GM23338 (cell line): Measurements from ENCODE around the gene DOCK4. TPM values are rescaled to one million over a fixed set of nuclear protein-coding genes. Genes with fewer than 3 reads are reported as not detected.

ENCODE experiments used
- ATAC-seq: fragments of 200-7000 bp; cut with Tn5 transposase; 3 replicates; pipeline ENCODE4 v1.9.1; 2020
- DNase-seq: peaks from one replicate; pipeline ENCODE4 v3.0.0-alpha.2; 2015; ENCODE audit warnings: low spot score
- H2AFZ ChIP-seq: fragments of 200-600 bp; sonication (generic); 2 replicates; pipeline ENCODE4 v1.8.0; 2016; ENCODE audit warnings: antibody characterized with exemption, mild to moderate bottlenecking, moderate library complexity
- H3F3A ChIP-seq: fragments of 200-600 bp; sonication (generic); replicated peaks from 2 replicates; pipeline ENCODE4 v1.8.0; 2017; ENCODE audit warnings: antibody characterized with exemption, mixed run types, low read depth
- H3K27ac ChIP-seq: fragments of 200-600 bp; sonication (generic); 2 replicates; pipeline ENCODE4 v1.6.1; 2016; ENCODE audit warnings: low read depth
- H3K27me3 ChIP-seq: fragments of 200-600 bp; sonication (generic); 2 replicates; pipeline ENCODE4 v1.8.0; 2016; ENCODE audit warnings: mild to moderate bottlenecking, mixed run types, moderate library complexity; ENCODE audit not compliant: insufficient read depth
- H3K36me3 ChIP-seq: fragments of 200-600 bp; sonication (generic); 2 replicates; pipeline ENCODE4 v1.8.0; 2016; ENCODE audit warnings: mild to moderate bottlenecking; ENCODE audit not compliant: insufficient read depth
- H3K4me1 ChIP-seq: fragments of 200-600 bp; sonication (generic); 2 replicates; pipeline ENCODE4 v1.8.0; 2016; ENCODE audit warnings: mild to moderate bottlenecking, moderate library complexity; ENCODE audit not compliant: insufficient read depth
- H3K4me2 ChIP-seq: fragments of 200-600 bp; sonication (generic); 2 replicates; pipeline ENCODE4 v1.7.1; 2017; ENCODE audit warnings: mixed run types
- H3K4me3 ChIP-seq: fragments of 200-600 bp; sonication (generic); 2 replicates; pipeline ENCODE4 v1.6.1; 2016; ENCODE audit warnings: mixed run types
- H3K79me2 ChIP-seq: fragments of 200-600 bp; sonication (generic); replicated peaks from 2 replicates; pipeline ENCODE4 v1.8.0; 2017; ENCODE audit warnings: mild to moderate bottlenecking; ENCODE audit not compliant: insufficient read depth
- H3K9me2 ChIP-seq: fragments of 200-600 bp; sonication (generic); 2 replicates; pipeline ENCODE4 v1.8.0; 2017; ENCODE audit not compliant: insufficient read depth
- H4K20me1 ChIP-seq: fragments of 200-600 bp; sonication (generic); replicated peaks from 2 replicates; pipeline ENCODE4 v1.8.0; 2017; ENCODE audit warnings: mild to moderate bottlenecking; ENCODE audit not compliant: insufficient read depth
- H3K27ac Mint-ChIP-seq: 2 replicates; pipeline ENCODE4 v1.8.0; 2020; ENCODE audit warnings: inconsistent platforms, mild to moderate bottlenecking, moderate library complexity, mixed read lengths
- H3K27me3 Mint-ChIP-seq: 3 replicates; pipeline ENCODE4 v1.8.0; 2022; ENCODE audit warnings: low read depth, mild to moderate bottlenecking, moderate library complexity, mixed read lengths, inconsistent platforms; ENCODE audit not compliant: insufficient read depth, poor library complexity
- H3K36me3 Mint-ChIP-seq: 3 replicates; pipeline ENCODE4 v1.8.0; 2021; ENCODE audit warnings: low read depth, mild to moderate bottlenecking, inconsistent platforms, moderate library complexity, mixed read lengths
- H3K4me1 Mint-ChIP-seq: 3 replicates; pipeline ENCODE4 v1.8.0; 2020; ENCODE audit warnings: mild to moderate bottlenecking, inconsistent platforms, mixed read lengths
- H3K4me3 Mint-ChIP-seq: 3 replicates; pipeline ENCODE4 v1.8.0; 2021; ENCODE audit warnings: moderate library complexity, mild to moderate bottlenecking, inconsistent platforms, mixed read lengths
- H3K9me3 Mint-ChIP-seq: 3 replicates; pipeline ENCODE4 v1.8.0; 2020; ENCODE audit warnings: moderate library complexity, mild to moderate bottlenecking, inconsistent platforms, mixed read lengths
- EZH2 ChIP-seq: fragments of 200-600 bp; sonication (generic); IDR thresholded peaks from one replicate; pipeline ENCODE4 v1.8.0; 2017; ENCODE audit warnings: antibody characterized with exemption, mild to moderate bottlenecking, low read depth; ENCODE audit not compliant: unreplicated experiment
- EZH2phosphoT487 ChIP-seq: fragments of 200-600 bp; sonication (generic); IDR thresholded peaks from one replicate; pipeline ENCODE4 v1.8.1; 2018; ENCODE audit warnings: antibody characterized with exemption; ENCODE audit not compliant: unreplicated experiment
- NANOG ChIP-seq: IDR thresholded peaks from 2 replicates; pipeline ENCODE4 v1.6.1; 2016; ENCODE audit warnings: antibody characterized with exemption, borderline replicate concordance
- STAT1 ChIP-seq: IDR thresholded peaks from one replicate; pipeline ENCODE4 v1.6.1; 2016; ENCODE audit warnings: antibody characterized with exemption; ENCODE audit not compliant: unreplicated experiment
- ZNF331 ChIP-seq: fragments of 250-450 bp; sonication (Bioruptor Pico); IDR thresholded peaks from 2 replicates; pipeline ENCODE4 v1.5.0; 2020; ENCODE audit warnings: low read depth, mild to moderate bottlenecking, moderate library complexity
- polyA plus RNA-seq: library from polyadenylated mRNA; unstranded; fragments of >200 nt; fragmentation: Nextera tagmentation; extraction: Ambion mirVana; gene quantifications from 2 replicates; pipeline ENCODE4 v1.2.1, GENCODE V29; 2016
- total RNA-seq: library from RNA; depleted of rRNA; stranded (reverse); fragments of >200 nt; shearing (Covaris generic); gene quantifications from 2 replicates; pipeline ENCODE4 v1.2.3, GENCODE V29; 2014
- TF ChIP-seq, protein P1 (sequence below): fragments of 250-450 bp; sonication (Bioruptor Pico); IDR thresholded peaks from 2 replicates; pipeline ENCODE4 v1.5.0; 2020; ENCODE audit warnings: mild to moderate bottlenecking, moderate library complexity
- TF ChIP-seq, protein P2 (sequence below): IDR thresholded peaks from one replicate; pipeline ENCODE4 v1.6.1; 2018; ENCODE audit warnings: antibody characterized with exemption; ENCODE audit not compliant: unreplicated experiment
- TF ChIP-seq, protein P3 (sequence below): IDR thresholded peaks from 2 replicates; pipeline ENCODE4 v1.6.1; 2016; ENCODE audit warnings: antibody characterized with exemption

DOCK4 gene
- total and polyA plus RNA-seq, 2 experiments from 2014 or later, result 6.3 to 33.8 TPM

DNA sequence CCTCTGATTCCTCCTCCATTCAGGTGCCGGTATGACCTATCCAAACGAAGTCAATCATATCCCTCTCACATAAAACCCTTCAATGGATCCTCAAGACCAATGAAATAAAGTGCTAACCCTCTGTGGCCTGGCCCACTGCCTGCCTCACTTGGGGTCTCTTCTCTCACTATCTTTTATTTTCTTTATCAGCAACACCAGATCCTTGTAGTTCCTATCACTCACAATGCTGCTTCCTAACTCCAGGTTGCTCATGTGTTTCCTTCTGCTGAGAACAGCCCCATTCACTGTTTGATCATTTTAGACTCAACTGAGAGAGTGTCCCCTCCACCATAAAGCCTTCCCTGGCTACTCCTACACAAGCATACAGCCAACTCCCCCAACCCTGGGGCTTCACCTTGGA is 180.6 kb downstream of the DOCK4 start:
- Mint-ChIP-seq H3K4me1 (peaks cover 37% of the 10 kb centered on the region), H3K4me3 (no peak overlapping the region), H3K27me3 (peaks cover 2% of the 10 kb centered on the region), H3K36me3 (no peaks in the 10 kb centered on the region), H3K27ac (peak overlapping the region; percentile 64), H3K9me3 (no peaks in the 10 kb centered on the region)
- H3K4me2 ChIP-seq, result no peak overlapping the region
- no peak for ATAC-seq
- no peaks in the 10 kb centered on the region for H3K36me3 ChIP-seq
- no peaks in the 10 kb centered on the region for H3F3A ChIP-seq
- H3K4me1 ChIP-seq, result peaks cover 15% of the 10 kb centered on the region
- no peaks in the 10 kb centered on the region for H3K9me2 ChIP-seq
- no peaks in the 10 kb centered on the region for H4K20me1 ChIP-seq
- H2AFZ ChIP-seq, result no peak overlapping the region
- peaks cover 20% of the 10 kb centered on the region for H3K79me2 ChIP-seq
- H3K27me3 ChIP-seq, result no peaks in the 10 kb centered on the region
- no peak for DNase-seq
- H3K27ac ChIP-seq, result no peak overlapping the region
- no peak for TF ChIP-seq EZH2
- TF ChIP-seq NANOG, result no peak
- TF ChIP-seq, protein P1, sequence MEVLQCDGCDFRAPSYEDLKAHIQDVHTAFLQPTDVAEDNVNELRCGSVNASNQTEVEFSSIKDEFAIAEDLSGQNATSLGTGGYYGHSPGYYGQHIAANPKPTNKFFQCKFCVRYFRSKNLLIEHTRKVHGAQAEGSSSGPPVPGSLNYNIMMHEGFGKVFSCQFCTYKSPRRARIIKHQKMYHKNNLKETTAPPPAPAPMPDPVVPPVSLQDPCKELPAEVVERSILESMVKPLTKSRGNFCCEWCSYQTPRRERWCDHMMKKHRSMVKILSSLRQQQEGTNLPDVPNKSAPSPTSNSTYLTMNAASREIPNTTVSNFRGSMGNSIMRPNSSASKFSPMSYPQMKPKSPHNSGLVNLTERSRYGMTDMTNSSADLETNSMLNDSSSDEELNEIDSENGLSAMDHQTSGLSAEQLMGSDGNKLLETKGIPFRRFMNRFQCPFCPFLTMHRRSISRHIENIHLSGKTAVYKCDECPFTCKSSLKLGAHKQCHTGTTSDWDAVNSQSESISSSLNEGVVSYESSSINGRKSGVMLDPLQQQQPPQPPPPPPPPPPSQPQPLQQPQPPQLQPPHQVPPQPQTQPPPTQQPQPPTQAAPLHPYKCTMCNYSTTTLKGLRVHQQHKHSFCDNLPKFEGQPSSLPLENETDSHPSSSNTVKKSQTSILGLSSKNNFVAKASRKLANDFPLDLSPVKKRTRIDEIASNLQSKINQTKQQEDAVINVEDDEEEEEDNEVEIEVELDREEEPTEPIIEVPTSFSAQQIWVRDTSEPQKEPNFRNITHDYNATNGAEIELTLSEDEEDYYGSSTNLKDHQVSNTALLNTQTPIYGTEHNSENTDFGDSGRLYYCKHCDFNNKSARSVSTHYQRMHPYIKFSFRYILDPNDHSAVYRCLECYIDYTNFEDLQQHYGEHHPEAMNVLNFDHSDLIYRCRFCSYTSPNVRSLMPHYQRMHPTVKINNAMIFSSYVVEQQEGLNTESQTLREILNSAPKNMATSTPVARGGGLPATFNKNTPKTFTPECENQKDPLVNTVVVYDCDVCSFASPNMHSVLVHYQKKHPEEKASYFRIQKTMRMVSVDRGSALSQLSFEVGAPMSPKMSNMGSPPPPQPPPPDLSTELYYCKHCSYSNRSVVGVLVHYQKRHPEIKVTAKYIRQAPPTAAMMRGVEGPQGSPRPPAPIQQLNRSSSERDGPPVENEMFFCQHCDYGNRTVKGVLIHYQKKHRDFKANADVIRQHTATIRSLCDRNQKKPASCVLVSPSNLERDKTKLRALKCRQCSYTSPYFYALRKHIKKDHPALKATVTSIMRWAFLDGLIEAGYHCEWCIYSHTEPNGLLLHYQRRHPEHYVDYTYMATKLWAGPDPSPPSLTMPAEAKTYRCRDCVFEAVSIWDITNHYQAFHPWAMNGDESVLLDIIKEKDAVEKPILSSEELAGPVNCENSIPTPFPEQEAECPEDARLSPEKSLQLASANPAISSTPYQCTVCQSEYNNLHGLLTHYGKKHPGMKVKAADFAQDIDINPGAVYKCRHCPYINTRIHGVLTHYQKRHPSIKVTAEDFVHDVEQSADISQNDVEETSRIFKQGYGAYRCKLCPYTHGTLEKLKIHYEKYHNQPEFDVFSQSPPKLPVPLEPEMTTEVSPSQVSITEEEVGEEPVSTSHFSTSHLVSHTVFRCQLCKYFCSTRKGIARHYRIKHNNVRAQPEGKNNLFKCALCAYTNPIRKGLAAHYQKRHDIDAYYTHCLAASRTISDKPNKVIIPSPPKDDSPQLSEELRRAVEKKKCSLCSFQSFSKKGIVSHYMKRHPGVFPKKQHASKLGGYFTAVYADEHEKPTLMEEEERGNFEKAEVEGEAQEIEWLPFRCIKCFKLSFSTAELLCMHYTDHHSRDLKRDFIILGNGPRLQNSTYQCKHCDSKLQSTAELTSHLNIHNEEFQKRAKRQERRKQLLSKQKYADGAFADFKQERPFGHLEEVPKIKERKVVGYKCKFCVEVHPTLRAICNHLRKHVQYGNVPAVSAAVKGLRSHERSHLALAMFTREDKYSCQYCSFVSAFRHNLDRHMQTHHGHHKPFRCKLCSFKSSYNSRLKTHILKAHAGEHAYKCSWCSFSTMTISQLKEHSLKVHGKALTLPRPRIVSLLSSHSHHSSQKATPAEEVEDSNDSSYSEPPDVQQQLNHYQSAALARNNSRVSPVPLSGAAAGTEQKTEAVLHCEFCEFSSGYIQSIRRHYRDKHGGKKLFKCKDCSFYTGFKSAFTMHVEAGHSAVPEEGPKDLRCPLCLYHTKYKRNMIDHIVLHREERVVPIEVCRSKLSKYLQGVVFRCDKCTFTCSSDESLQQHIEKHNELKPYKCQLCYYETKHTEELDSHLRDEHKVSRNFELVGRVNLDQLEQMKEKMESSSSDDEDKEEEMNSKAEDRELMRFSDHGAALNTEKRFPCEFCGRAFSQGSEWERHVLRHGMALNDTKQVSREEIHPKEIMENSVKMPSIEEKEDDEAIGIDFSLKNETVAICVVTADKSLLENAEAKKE (CRISPR knock-in tag), result no peak
- TF ChIP-seq EZH2phosphoT487, result no peak
- TF ChIP-seq, protein P2, sequence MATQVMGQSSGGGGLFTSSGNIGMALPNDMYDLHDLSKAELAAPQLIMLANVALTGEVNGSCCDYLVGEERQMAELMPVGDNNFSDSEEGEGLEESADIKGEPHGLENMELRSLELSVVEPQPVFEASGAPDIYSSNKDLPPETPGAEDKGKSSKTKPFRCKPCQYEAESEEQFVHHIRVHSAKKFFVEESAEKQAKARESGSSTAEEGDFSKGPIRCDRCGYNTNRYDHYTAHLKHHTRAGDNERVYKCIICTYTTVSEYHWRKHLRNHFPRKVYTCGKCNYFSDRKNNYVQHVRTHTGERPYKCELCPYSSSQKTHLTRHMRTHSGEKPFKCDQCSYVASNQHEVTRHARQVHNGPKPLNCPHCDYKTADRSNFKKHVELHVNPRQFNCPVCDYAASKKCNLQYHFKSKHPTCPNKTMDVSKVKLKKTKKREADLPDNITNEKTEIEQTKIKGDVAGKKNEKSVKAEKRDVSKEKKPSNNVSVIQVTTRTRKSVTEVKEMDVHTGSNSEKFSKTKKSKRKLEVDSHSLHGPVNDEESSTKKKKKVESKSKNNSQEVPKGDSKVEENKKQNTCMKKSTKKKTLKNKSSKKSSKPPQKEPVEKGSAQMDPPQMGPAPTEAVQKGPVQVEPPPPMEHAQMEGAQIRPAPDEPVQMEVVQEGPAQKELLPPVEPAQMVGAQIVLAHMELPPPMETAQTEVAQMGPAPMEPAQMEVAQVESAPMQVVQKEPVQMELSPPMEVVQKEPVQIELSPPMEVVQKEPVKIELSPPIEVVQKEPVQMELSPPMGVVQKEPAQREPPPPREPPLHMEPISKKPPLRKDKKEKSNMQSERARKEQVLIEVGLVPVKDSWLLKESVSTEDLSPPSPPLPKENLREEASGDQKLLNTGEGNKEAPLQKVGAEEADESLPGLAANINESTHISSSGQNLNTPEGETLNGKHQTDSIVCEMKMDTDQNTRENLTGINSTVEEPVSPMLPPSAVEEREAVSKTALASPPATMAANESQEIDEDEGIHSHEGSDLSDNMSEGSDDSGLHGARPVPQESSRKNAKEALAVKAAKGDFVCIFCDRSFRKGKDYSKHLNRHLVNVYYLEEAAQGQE, result no peak
- TF ChIP-seq ZNF331 (CRISPR knock-in tag), result no peak
- TF ChIP-seq STAT1, result no peak
- TF ChIP-seq, protein P3, sequence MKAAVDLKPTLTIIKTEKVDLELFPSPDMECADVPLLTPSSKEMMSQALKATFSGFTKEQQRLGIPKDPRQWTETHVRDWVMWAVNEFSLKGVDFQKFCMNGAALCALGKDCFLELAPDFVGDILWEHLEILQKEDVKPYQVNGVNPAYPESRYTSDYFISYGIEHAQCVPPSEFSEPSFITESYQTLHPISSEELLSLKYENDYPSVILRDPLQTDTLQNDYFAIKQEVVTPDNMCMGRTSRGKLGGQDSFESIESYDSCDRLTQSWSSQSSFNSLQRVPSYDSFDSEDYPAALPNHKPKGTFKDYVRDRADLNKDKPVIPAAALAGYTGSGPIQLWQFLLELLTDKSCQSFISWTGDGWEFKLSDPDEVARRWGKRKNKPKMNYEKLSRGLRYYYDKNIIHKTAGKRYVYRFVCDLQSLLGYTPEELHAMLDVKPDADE, result no peak
- H3K4me3 ChIP-seq, result no peak overlapping the region
